Esophagus muscularis mucosa (tissue), 4 donors: Measurements from ENCODE around the gene NUP98.

Source experiments
- CTCF ChIP-seq, 3 experiments: fragments of 200-600 bp in 2 of 3; fragments of 450-650 bp in 1 of 3; sonication (generic) in 2 of 3; IDR thresholded peaks; one replicate each; pipeline ENCODE4 v1.5.1; 2017 to 2019; ENCODE audit warnings: antibody characterized with exemption in 3 of 3, mild to moderate bottlenecking in 2 of 3, moderate library complexity in 1 of 3
- EP300 ChIP-seq: sonication (generic); formaldehyde crosslinking; IDR thresholded peaks from one replicate; pipeline ENCODE4 v1.6.1; 2017; ENCODE audit warnings: antibody characterized with exemption
- POLR2A ChIP-seq: fragments of 450-650 bp; IDR thresholded peaks from one replicate; pipeline ENCODE4 v1.6.1; 2017; ENCODE audit warnings: antibody characterized with exemption, moderate library complexity, mild to moderate bottlenecking, low read depth
- POLR2AphosphoS5 ChIP-seq, 2 donors: sonication (generic); formaldehyde crosslinking; IDR thresholded peaks; one replicate each; pipeline ENCODE4 v1.6.1; 2017; ENCODE audit warnings: antibody characterized with exemption in 2 of 2

GRCh38 chr11:3700410-3700809, 96.9 kb downstream of the NUP98 start:
- TF ChIP-seq CTCF (IDR thresholded peaks at IDR 0.05) (no peak), EP300 (no peak), POLR2AphosphoS5 (IDR thresholded peaks at IDR 0.05) (no peak), POLR2A (no peak)
